D721Med (cell line): ENCODE data around the gene ATP6V0D1.

Experiments
- DNase-seq: peaks from one replicate; pipeline ENCODE4 v3.0.0; 2011; ENCODE audit warnings: low spot score; ENCODE audit not compliant: insufficient read length
- FAIRE-seq: peaks from 2 replicates; lab custom pipeline; 2011; peaks lifted over from hg19 to GRCh38; lab: Jason Lieb, UNC
- TF ChIP-seq, protein P1 (sequence below): IDR thresholded peaks from 2 replicates; pipeline ENCODE4 v1.5.1; 2012; ENCODE audit warnings: mild to moderate bottlenecking, control low read depth; ENCODE audit not compliant: insufficient read depth; ENCODE audit errors: missing control alignments

ATP6V0D1 gene

DNA sequence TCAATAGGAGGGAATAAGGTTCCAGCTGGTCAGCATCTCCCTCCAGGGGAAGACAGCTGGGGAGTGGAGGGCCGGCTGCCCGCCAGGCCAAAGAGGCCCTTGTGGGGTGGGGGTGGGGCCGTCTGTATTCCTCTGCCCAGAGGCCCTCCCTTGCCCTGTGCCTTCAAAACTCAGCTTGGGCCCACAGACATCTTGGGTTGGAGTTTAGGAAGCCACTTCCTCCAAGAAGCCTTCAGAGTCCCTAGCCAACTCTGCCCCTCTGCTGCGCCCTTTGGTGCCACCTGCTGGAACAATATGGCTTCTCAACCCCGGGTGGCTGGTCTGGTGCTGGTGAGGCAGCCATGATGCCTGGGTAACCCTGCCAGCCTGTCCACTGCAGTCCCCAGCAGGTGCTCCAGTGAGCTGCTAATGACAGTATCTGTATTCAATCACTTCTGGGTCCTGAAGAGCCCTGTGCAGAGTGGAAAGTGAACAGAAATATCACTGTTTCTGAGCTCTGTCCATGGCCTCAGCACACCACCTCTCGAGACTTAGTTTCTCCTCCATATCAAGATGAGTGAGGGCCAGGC, 33.4 kb downstream of the ATP6V0D1 start:
- no peak for DNase-seq
- TF ChIP-seq, protein P1, sequence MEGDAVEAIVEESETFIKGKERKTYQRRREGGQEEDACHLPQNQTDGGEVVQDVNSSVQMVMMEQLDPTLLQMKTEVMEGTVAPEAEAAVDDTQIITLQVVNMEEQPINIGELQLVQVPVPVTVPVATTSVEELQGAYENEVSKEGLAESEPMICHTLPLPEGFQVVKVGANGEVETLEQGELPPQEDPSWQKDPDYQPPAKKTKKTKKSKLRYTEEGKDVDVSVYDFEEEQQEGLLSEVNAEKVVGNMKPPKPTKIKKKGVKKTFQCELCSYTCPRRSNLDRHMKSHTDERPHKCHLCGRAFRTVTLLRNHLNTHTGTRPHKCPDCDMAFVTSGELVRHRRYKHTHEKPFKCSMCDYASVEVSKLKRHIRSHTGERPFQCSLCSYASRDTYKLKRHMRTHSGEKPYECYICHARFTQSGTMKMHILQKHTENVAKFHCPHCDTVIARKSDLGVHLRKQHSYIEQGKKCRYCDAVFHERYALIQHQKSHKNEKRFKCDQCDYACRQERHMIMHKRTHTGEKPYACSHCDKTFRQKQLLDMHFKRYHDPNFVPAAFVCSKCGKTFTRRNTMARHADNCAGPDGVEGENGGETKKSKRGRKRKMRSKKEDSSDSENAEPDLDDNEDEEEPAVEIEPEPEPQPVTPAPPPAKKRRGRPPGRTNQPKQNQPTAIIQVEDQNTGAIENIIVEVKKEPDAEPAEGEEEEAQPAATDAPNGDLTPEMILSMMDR = peak; percentile 35
- FAIRE-seq = no peak

DNA sequence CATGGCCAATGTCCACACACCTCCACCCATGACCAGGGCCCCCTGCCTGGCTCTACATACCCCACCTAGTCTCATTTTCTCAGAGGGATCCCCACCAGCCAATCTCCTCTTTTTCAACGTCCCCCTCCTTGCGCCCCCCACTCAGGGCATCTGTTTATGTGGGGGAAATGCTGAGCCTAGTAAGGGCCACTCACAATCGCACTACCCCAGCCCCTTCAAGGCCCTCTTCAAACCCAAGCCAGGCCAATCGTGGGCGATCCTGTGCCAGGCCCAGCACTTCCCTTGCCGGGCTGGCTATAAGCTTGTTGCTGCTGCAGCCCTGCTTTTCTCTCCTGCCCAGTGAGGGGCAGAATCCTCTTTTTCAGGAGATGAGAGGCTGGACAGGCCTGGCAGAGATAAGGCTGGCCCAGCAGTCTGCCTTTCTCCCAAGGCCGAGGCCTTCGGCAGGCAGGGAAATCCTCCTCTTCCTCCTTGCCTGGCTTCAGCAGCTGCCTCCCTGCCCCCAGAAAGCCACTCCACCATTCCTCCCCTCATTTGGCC, 33.9 kb downstream of the ATP6V0D1 start:
- TF ChIP-seq, protein P1 = no peak
- no peak for DNase-seq
- FAIRE-seq = no peak

GRCh38 chr16:67445913-67446907, 34.7 kb downstream of the ATP6V0D1 start:
- TF ChIP-seq, protein P1 = no peak
- no peak for FAIRE-seq
- DNase-seq = no peak

- DNase-seq (no peak), FAIRE-seq (no peak)
- TF ChIP-seq, protein P1 = no peak
These were observed 35.5 kb downstream of the ATP6V0D1 start for GRCh38 chr16:67445441-67445912.

DNA sequence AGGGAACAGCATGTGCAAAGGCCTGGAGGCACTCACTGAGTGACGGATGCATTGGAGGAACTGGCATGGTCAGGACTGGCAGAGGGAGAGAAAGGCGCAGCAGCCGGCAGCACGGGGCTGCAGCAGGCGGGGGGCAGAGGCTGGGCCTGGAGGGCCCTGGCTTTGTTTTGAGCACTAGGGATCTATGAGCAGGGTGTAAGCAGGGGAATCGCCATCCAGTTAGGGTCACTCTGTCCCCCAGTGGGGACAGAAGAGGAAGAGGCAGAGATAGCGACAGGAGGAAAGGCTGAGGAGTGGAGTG, 35.9 kb downstream of the ATP6V0D1 start:
- FAIRE-seq (no peak), DNase-seq (no peak)
- TF ChIP-seq, protein P1 = no peak

DNA sequence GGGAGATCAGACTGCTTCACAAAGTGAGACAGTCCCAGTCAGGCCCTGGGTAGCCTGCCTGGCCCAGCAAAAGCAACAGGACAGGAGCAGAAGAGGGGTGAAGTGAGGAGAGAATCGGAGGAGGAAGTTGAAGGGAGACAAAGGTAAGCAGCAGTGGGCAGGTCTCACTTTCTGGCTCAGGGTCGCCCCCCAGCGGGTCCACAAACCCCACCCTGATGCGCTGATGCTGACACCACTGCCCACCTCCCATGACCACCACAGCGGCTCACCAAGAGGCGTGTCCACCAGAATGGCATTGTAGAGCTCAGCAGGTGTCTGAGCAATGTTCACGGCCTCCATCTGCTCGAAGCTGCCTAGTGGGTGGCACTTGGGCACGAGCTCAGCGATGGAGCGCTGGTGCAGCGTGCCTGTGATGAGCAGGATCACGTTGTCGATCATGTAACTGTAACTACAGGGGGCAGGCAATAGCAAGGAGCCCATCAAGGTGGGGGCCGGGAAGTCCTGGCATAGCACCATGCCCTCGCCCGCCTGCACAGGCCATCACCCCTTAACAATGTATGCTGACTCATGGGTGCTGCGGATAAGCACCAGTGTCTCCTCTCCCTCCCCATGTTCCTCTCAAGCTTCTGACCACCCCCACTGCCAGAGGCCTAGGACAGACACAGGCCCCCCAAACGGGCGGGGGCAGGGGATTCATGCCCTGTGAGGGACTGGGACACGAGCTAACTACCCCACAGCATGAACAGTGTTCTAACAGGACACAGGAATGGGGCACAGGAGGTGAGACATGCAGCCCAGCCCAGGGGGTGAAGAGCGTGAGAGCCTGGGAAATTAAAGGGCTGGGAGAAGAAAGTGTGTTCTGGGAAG, 36.5 kb downstream of the ATP6V0D1 start:
- TF ChIP-seq, protein P1 = no peak
- FAIRE-seq (no peak), DNase-seq (no peak)
